MM.1S (cell line): ENCODE measurements around the gene PICK1.

Experiments
- DNase-seq: peaks from one replicate; pipeline ENCODE4 v3.0.0-alpha.2; 2015
- H2AFZ ChIP-seq: fragments of 300-600 bp; sonication (generic); 2 replicates; pipeline ENCODE4 v1.6.0; 2016; ENCODE audit warnings: antibody characterized with exemption, low read length
- H3F3A ChIP-seq: fragments of 300-600 bp; sonication (generic); 2 replicates; pipeline ENCODE4 v1.6.1; 2016; ENCODE audit warnings: mild to moderate bottlenecking, antibody characterized with exemption, low read length, moderate library complexity, mixed read lengths; ENCODE audit not compliant: insufficient read depth
- H3K27ac ChIP-seq: fragments of 300-600 bp; sonication (generic); 2 replicates; pipeline ENCODE4 v1.5.1; 2016; ENCODE audit warnings: mild to moderate bottlenecking, low read length
- H3K27me3 ChIP-seq: fragments of 300-600 bp; sonication (generic); replicated peaks from 2 replicates; pipeline ENCODE4 v1.6.0; 2016; ENCODE audit warnings: low read length; ENCODE audit not compliant: insufficient read depth
- H3K36me3 ChIP-seq: fragments of 300-600 bp; sonication (generic); replicated peaks from 2 replicates; pipeline ENCODE4 v1.6.1; 2016; ENCODE audit warnings: mild to moderate bottlenecking, low read length, mixed read lengths; ENCODE audit not compliant: insufficient read depth
- H3K4me1 ChIP-seq: fragments of 300-600 bp; sonication (generic); 2 replicates; pipeline ENCODE4 v1.6.1; 2016; ENCODE audit warnings: low read length, mixed read lengths
- H3K4me2 ChIP-seq: fragments of 300-600 bp; sonication (generic); 2 replicates; pipeline ENCODE4 v1.6.0; 2016; ENCODE audit warnings: low read depth, low read length
- H3K4me3 ChIP-seq: fragments of 300-600 bp; sonication (generic); 2 replicates; pipeline ENCODE4 v1.5.1; 2016; ENCODE audit warnings: low read length, mixed read lengths
- H3K79me2 ChIP-seq: fragments of 300-600 bp; sonication (generic); 2 replicates; pipeline ENCODE4 v1.6.1; 2016; ENCODE audit warnings: mixed run types, low read length, mixed read lengths
- H3K9ac ChIP-seq: fragments of 300-600 bp; sonication (generic); 2 replicates; pipeline ENCODE4 v1.6.1; 2016; ENCODE audit warnings: low read length, mixed read lengths
- H3K9me2 ChIP-seq: fragments of 300-600 bp; sonication (generic); replicated peaks from 2 replicates; pipeline ENCODE4 v1.6.1; 2016; ENCODE audit warnings: mild to moderate bottlenecking, low read length, mixed read lengths; ENCODE audit not compliant: insufficient read depth
- H3K9me3 ChIP-seq: fragments of 300-600 bp; sonication (generic); replicated peaks from 2 replicates; pipeline ENCODE4 v1.6.1; 2016; ENCODE audit warnings: mild to moderate bottlenecking, low read length, mixed read lengths; ENCODE audit not compliant: insufficient read depth
- H4K20me1 ChIP-seq: fragments of 300-600 bp; sonication (generic); 2 replicates; pipeline ENCODE4 v1.6.1; 2016; ENCODE audit warnings: mild to moderate bottlenecking, low read length, moderate library complexity, mixed read lengths; ENCODE audit not compliant: insufficient read depth
- CTCF ChIP-seq: fragments of 300-600 bp; sonication (generic); IDR thresholded peaks from 2 replicates; pipeline ENCODE4 v1.5.1; 2016; ENCODE audit warnings: antibody characterized with exemption, low read length, mixed read lengths
- EZH2 ChIP-seq: fragments of 300-600 bp; sonication (generic); optimal IDR thresholded peaks from 2 replicates; pipeline ENCODE3; 2017; ENCODE audit warnings: low read depth, mild to moderate bottlenecking, antibody characterized with exemption, low read length, mixed read lengths
- EZH2phosphoT487 ChIP-seq: fragments of 300-600 bp; sonication (generic); IDR thresholded peaks from 2 replicates; pipeline ENCODE4 v1.6.1; 2018; ENCODE audit warnings: antibody characterized with exemption, low read length

Gene PICK1

DNA sequence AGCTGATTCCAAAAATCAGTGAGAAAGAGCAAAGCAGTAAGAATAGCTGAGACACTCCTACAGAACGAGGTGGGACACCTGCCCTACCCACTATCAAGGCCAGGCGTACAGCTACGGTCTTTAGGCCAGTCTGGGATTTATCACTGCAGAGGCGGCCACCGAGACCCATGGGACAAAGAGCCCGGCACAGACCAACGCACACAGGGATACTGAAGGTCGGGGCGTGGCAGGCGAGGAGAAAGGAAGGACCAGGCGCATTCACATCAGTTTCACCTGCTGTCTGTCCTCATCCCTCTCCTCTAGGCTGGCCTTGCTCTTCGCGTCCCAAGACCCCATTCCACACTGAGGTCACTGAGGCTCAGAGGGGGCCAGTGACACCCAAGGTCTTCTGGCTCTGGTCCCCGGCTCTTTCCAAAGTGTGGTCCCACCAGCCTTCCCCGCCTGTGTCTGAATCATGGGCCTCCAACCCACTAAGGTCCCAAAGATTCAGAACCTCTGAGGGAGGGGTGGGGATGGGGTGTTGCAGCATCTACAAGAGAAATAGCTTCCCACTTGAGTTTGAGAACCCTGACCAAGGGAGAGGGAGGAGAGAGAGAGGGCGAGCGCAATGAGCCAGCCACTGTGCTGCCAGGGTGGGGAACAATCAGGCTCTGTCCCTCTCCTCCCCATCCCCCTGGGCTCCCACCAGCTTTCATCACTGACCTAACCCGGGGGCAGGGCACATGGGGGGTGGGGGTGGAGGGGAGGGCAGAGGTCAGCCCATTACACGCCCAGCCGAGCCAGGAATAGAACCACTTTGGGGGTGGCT, 7.2 kb upstream of the PICK1 start:
- TF ChIP-seq CTCF (no peak), EZH2 (no peak), EZH2phosphoT487 (no peak)
- no peak overlapping the region for H3K27ac ChIP-seq
- H3K4me3 ChIP-seq, result no peak overlapping the region
- H3K36me3 ChIP-seq, result no peaks in the 10 kb centered on the region
- no peaks in the 10 kb centered on the region for H3K79me2 ChIP-seq
- no peaks in the 10 kb centered on the region for H3K9me3 ChIP-seq
- H2AFZ ChIP-seq, result no peak overlapping the region
- H3K4me1 ChIP-seq, result no peaks in the 10 kb centered on the region; the same call in 1 of the 2 replicates
- no peaks in the 10 kb centered on the region for H4K20me1 ChIP-seq
- H3K4me2 ChIP-seq, result no peak overlapping the region
- no peaks in the 10 kb centered on the region for H3K9me2 ChIP-seq
- no peak overlapping the region for H3K9ac ChIP-seq
- H3K27me3 ChIP-seq, result no peaks in the 10 kb centered on the region; the same call in 1 of the 2 replicates
- no peaks in the 10 kb centered on the region; the same call in 1 of the 2 replicates for H3F3A ChIP-seq
- DNase-seq, result no peak

GRCh38 chr22:38050720-38051119, 6.5 kb upstream of the PICK1 start:
- Histone ChIP-seq H3K9me3 (no peaks in the 10 kb centered on the region), H3K27me3 (no peaks in the 10 kb centered on the region; the same call in 1 of the 2 replicates), H3K9ac (no peak overlapping the region), H3K27ac (no peak overlapping the region), H3K4me2 (no peak overlapping the region), H3F3A (no peaks in the 10 kb centered on the region; the same call in 1 of the 2 replicates), H3K36me3 (no peaks in the 10 kb centered on the region), H3K4me1 (no peaks in the 10 kb centered on the region; the same call in 1 of the 2 replicates), H4K20me1 (no peaks in the 10 kb centered on the region), H3K9me2 (no peaks in the 10 kb centered on the region), H3K79me2 (no peaks in the 10 kb centered on the region), H2AFZ (no peak overlapping the region), H3K4me3 (no peak overlapping the region)
- TF ChIP-seq EZH2phosphoT487 (no peak), CTCF (no peak), EZH2 (no peak)
- DNase-seq, result no peak

DNA sequence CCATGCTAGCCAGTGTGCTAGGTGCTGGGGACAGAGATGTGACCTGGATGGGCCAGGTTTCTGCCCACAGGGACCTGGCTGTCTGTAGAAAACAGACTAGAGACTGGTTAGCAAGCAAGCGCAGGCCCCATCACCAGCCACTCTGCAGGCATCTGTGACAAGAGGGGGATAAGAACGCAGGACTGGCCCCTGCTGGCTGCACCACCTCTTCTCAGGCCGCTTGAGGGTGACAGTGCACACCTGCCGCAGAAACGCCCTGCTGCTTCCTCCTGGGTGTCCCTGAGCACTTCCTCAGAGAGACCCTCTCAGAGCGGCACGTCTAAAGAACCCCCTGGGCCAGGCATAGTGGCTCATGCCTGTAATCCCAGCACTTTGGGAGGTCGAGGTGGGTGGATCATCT, 5.9 kb upstream of the PICK1 start:
- Histone ChIP-seq H4K20me1 (no peaks in the 10 kb centered on the region), H2AFZ (no peak overlapping the region), H3K79me2 (no peaks in the 10 kb centered on the region), H3K9me3 (no peaks in the 10 kb centered on the region), H3K27me3 (no peaks in the 10 kb centered on the region; the same call in 1 of the 2 replicates), H3K27ac (no peak overlapping the region), H3K4me3 (no peak overlapping the region), H3K9ac (no peak overlapping the region), H3K4me1 (no peaks in the 10 kb centered on the region; the same call in 1 of the 2 replicates), H3K36me3 (no peaks in the 10 kb centered on the region), H3K4me2 (no peak overlapping the region), H3F3A (no peaks in the 10 kb centered on the region; the same call in 1 of the 2 replicates), H3K9me2 (no peaks in the 10 kb centered on the region)
- DNase-seq, result no peak
- TF ChIP-seq EZH2phosphoT487 (no peak), EZH2 (no peak), CTCF (no peak)
